ENCODE results near the gene CASQ1. TPM values are rescaled to one million over a fixed set of nuclear protein-coding genes. Genes with fewer than 3 reads are reported as not detected.

Gene CASQ1
- total RNA-seq, 3 donors from 2014 or later, result 0.34 to 0.82 TPM; not detected in 1

- ATAC-seq (no peak), DNase-seq (no peak)
- no peaks in the 10 kb centered on the region for H3K36me3 ChIP-seq (ENCODE audit: low read depth)
- intact Hi-C loops (cut with DNase I, micrococcal nuclease), result no loop called here
- no peak overlapping the region for H3K4me3 ChIP-seq
- TF ChIP-seq, protein P1, sequence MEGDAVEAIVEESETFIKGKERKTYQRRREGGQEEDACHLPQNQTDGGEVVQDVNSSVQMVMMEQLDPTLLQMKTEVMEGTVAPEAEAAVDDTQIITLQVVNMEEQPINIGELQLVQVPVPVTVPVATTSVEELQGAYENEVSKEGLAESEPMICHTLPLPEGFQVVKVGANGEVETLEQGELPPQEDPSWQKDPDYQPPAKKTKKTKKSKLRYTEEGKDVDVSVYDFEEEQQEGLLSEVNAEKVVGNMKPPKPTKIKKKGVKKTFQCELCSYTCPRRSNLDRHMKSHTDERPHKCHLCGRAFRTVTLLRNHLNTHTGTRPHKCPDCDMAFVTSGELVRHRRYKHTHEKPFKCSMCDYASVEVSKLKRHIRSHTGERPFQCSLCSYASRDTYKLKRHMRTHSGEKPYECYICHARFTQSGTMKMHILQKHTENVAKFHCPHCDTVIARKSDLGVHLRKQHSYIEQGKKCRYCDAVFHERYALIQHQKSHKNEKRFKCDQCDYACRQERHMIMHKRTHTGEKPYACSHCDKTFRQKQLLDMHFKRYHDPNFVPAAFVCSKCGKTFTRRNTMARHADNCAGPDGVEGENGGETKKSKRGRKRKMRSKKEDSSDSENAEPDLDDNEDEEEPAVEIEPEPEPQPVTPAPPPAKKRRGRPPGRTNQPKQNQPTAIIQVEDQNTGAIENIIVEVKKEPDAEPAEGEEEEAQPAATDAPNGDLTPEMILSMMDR (IDR thresholded peaks at IDR 0.05), result no peak
- H3K9me3 ChIP-seq, result no peaks in the 10 kb centered on the region
- H3K4me1 ChIP-seq (ENCODE audit: low read depth), result peaks cover 6% of the 10 kb centered on the region
Measured at GRCh38 chr1:160216301-160216700, 25.9 kb downstream of the CASQ1 start.

DNA sequence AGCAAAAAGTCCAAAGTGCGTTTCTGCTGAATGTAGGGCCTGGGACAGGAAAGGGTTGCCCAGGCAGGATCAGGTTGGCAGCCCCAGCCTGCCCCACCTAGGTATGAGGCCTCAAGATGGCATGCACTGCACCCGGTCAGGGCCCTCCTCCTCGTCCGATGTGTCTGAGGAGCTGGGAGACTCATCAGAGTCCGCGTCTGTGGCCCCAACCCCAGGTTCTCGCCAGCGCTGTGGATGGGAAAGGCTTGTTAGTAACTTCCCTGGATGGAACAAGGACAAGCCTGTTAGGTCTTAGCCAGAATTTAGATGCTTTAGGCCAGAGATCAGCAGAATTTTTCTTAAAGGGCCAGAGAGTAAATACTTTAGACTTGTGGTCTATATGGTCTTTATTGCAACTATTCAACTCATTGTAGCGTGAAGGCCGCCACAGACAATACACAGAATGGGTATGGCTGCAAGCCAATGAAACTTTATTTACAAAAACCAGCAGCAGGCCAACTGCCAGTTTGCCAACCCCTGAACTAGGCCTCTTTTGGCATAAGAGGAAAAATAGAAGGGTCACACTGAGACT lies 27.2 kb downstream of the CASQ1 start:
- TF ChIP-seq, protein P1 (IDR thresholded peaks at IDR 0.05), result no peak
- intact Hi-C loops (cut with DNase I, micrococcal nuclease), result no loop called here
- peak in 2 of 3 donors; percentile 41 to 56 for DNase-seq
- Histone ChIP-seq H3K9me3 (no peaks in the 10 kb centered on the region), H3K4me1 (ENCODE audit: low read depth) (peaks cover 6% of the 10 kb centered on the region), H3K36me3 (ENCODE audit: low read depth) (no peaks in the 10 kb centered on the region), H3K4me3 (no peak overlapping the region)
- ATAC-seq, result peak; percentile 74

GRCh38 chr1:160219062-160219929 lies 28.9 kb downstream of the CASQ1 start:
- DNase-seq (peak in 1 of 3 donors; percentile 53), ATAC-seq (peak; percentile 56)
- TF ChIP-seq, protein P1 (IDR thresholded peaks at IDR 0.05), result peak; percentile 19
- no peak overlapping the region for H3K4me3 ChIP-seq
- H3K36me3 ChIP-seq (ENCODE audit: low read depth), result peaks cover 4% of the 10 kb centered on the region
- intact Hi-C loops (cut with DNase I, micrococcal nuclease), result no loop called here
- H3K9me3 ChIP-seq, result no peaks in the 10 kb centered on the region
- H3K4me1 ChIP-seq (ENCODE audit: low read depth), result peaks cover 6% of the 10 kb centered on the region

DNA sequence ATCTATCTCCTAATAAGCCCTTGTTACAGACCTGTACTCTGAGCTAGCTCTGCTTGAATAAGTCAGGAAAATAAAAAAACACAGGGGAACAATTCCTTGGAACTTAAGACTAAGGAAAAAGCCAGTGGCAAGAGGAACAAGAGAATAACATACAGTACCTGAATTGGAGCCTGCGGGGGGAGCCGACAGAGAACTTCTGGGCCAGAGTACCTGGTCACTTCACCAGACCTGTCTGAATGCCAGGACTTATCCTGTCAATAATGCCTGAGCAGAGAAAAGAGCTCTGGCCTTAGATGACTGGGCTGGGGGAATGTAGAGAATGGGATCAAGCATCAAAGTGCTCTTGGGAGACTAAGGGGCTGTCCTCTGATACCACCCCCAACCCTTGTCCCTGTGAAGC lies 29.9 kb downstream of the CASQ1 start:
- ATAC-seq (no peak), DNase-seq (no peak)
- intact Hi-C loops (cut with DNase I, micrococcal nuclease), result no loop called here
- Histone ChIP-seq H3K9me3 (no peaks in the 10 kb centered on the region), H3K4me1 (ENCODE audit: low read depth) (peaks cover under 1% of the 10 kb centered on the region), H3K4me3 (no peak overlapping the region), H3K36me3 (ENCODE audit: low read depth) (peaks cover 4% of the 10 kb centered on the region)
- TF ChIP-seq, protein P1 (IDR thresholded peaks at IDR 0.05), result no peak

DNA sequence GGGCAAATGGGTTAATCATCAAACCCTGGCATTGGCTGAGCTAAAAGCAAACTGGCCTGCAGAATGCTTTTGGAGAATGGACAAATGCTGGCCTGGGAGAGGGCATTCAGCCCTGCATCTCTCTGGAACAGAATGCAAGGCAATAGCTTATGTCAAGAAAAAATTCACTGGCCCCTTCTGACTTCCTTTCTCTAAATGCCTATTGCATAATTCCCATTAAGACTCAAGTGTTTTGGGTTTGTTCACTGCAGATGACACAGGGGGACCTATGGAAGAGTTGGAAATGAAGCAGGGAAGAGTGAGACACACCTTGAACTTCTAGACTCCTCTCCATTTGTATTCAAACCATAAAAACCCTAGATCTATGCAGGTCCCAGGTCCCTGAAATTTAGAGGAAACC lies 30.7 kb downstream of the CASQ1 start:
- Histone ChIP-seq H3K9me3 (no peaks in the 10 kb centered on the region), H3K36me3 (ENCODE audit: low read depth) (peaks cover 4% of the 10 kb centered on the region), H3K4me3 (no peak overlapping the region), H3K4me1 (ENCODE audit: low read depth) (no peaks in the 10 kb centered on the region)
- TF ChIP-seq, protein P1 (IDR thresholded peaks at IDR 0.05), result no peak
- intact Hi-C loops (cut with DNase I, micrococcal nuclease), result no loop called here
- no peak for DNase-seq
- no peak for ATAC-seq

Data from mucosa of descending colon (tissue), 3 donors.